HG03025 (cell line): ENCODE data around the gene PDGFB.

ENCODE experiments used
- ATAC-seq: cut with Tn5 transposase; IDR thresholded peaks from one replicate; pipeline ENCODE4 v1.9.1; 2021; ENCODE audit warnings: mild to moderate bottlenecking, moderate library complexity; ENCODE audit not compliant: unreplicated experiment, low FRiP score

The PDGFB gene

GRCh38 chr22:39278040-39278439, 33.3 kb upstream of the PDGFB start:
- ATAC-seq = no peak

DNA sequence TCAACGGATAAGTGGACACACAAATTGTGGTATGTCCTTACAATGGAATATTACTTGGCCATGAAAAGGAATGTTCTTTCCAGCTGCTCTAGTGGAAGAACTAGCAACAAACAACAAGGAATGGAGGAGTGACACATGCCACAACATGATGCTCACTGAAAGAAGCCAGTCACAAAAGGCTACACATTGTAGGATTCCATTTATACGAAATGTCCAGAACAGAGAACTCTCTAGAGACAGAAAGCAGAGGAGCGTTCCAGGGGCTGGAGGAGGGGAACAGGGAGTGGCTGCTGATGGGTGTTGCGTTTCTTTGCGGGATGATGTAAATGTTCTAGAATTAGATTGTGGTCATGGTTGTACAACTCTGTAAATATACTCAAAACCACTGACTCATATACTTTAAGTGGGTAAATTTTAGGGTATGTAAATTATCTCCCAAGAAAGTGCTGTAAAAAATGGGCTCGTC, 32.4 kb upstream of the PDGFB start:
- no peak for ATAC-seq

DNA sequence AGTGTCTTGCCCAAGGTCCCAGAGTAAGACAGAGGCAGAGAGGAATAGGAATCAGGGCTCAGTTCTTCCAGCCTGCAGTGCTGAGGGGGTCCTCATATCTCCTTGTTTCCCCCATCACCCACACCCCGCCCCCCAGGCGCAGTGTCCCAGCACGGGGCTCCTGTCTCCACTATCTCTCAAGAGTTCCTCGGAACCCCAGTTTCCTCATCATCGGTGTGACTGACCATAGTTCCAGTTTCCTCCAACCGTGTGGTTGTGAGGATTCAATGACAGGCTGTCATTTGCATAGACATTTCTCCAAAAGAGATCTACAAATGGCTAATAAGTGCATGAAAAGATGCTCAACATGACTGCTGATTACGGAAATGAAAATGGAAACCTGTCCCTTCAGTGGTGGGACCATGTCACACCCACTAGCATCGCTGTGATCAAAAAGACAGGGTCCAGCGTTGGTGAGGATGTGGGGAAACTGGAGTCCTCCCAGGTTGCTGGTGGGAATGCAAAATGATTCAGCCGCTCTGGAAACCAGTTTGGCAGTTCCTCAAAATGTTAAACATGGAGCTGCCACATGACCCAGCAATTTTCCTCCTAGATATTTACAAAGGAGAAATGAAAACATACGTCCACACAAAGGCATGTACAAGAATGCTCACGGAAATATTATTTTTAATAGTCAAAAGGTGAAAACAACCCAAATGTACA, 31.8 kb upstream of the PDGFB start:
- ATAC-seq = no peak

GRCh38 chr22:39275814-39276439, 31.1 kb upstream of the PDGFB start:
- no peak for ATAC-seq

- no peak for ATAC-seq
Observed at GRCh38 chr22:39273950-39274887, 29.4 kb upstream of the PDGFB start.

GRCh38 chr22:39270792-39271191, 26.0 kb upstream of the PDGFB start:
- ATAC-seq = no peak

GRCh38 chr22:39270280-39270679, 25.5 kb upstream of the PDGFB start:
- ATAC-seq = no peak

DNA sequence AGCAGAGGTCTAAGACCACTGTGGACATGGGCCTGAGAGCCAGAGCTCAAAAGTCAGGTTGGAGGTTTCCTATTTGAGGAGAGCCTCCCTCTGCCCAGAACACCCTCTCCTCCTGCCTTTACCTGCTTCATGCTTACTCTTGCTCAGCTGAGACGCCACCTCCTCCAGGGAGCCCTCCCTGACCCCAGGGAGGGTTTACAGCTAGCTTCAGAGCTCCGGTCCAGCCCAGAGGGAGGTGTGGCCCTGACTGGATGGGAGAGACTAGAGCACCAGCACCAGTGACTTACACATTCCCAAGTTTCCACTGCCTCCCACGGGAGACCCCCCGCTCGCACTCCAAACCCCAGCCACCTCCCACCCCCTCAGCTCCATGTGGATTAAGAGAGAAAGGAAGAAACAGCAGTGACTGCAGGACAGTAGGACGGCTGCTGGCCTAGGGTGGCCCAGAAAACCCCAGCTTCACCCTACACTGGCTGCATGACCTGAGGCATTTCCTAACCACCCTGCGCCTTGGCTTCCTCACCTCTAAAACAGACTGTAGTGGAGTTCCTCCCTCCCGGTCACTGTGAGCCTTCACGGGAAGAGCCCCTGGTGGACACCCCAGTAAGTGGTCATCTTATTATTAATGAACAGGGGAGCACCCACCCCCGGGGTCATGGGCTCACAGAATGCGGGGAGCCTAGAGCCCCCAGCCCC, 24.5 kb upstream of the PDGFB start:
- no peak for ATAC-seq

GRCh38 chr22:39268645-39269044, 23.9 kb upstream of the PDGFB start:
- no peak for ATAC-seq

DNA sequence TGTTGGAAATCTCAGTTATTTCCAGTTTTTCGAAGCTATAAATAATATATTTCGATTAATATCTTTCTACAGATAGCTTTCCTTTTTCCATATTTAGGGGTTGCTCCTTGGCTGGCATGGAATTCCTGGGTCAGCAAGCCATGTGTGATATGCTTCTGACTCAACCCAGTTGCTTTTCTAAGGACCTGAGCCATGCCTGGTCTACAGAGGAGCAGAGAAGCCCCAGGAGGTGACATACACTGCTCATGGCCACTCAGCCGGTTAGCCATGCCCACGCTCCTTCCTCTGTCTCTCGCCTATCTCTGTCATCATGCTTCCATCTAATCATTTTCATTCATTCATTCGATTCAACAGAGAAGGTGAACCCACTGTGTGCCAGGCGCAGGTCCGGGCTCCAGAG, 23.2 kb upstream of the PDGFB start:
- no peak for ATAC-seq

DNA sequence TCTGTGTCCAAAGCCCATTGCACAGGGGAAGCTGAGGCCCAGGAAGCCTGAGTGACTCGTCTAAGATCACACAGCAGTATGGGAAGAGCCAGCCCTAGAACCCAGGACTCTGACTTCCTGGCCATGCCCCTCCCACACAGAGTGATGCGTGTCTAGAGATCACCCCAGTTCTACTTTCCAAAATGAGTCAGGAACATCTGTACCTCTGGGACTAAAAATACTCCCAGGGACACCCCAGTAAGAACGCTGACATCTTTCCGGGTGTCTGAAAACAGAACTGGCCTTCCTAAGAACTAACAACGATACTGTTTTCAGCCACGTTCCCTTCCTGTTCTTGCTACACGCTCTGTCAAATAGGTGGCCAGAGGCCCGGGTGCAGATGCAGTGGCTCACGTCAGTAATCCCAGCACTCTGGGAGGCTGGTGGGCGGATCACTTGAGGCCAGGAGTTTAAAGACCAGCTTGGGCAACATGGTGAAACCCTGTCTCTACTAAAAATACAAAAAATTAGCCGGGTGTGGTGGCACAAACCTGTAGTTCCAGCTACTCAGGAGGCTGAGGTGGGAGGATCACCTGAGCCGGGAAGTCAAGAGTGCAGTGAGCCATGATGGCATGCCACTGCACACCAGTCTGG, 21.7 kb upstream of the PDGFB start:
- ATAC-seq = peak; percentile 45

- ATAC-seq = no peak
Observed at GRCh38 chr22:39265143-39265886, 20.5 kb upstream of the PDGFB start.

DNA sequence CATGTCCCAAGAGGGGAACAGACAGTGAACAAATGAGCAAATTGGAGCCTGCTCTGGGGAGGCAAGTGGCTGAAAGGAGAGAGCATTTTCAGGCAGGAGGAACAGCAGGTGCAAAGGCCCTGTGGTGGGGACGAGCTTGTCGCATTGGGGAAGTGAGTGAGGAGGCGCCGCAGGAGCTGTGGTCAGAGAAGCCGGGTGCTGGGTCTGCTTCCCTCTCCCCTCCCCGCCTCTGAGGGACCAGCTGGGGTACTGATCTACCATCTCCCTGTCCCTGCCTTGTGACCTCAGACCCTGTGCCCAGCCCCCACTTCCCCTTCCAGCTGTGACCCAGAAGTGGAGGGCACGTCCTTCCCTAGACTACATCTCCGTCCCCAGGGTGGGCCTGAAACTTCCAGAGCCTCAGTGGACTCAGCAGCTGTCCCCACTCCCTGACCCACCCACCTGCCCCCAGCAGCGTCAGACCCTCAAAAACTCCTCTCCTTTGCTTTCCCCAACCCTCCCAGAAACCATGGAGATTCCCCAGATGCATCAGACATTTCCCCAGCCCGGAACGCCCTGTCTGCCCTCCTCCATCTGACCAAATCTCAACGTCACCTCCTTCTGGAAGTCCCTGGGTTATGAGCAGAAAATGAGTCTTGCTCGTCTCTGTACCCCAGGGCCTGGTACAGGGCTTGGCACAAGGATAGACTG, 19.7 kb upstream of the PDGFB start:
- ATAC-seq = no peak

- no peak for ATAC-seq
Observed at GRCh38 chr22:39263626-39264348, 19.0 kb upstream of the PDGFB start.

GRCh38 chr22:39259666-39260065, 14.9 kb upstream of the PDGFB start:
- no peak for ATAC-seq

- no peak for ATAC-seq
Observed at GRCh38 chr22:39257901-39258475, 13.2 kb upstream of the PDGFB start.

DNA sequence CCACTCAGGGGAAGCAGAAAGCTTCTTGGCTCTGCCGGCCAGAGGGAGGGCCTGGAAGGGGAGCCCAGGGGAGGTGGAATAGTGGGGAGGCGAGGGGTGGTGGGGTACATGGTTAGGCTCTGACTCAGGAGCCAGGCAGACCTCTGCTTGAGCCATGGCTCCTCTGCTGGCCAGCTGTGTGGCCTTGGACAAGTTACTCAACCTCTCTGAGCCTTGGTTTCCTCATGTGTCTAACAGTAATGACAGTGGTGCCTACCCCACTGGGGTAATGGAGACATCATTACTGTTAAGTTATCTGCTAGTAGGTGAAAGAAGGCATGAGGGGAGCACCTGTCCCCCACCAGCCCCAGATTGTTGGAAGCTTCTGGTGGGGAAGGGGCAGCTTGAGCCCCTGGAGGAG, 12.2 kb upstream of the PDGFB start:
- ATAC-seq = no peak

- ATAC-seq = no peak
Observed at GRCh38 chr22:39256186-39256552, 11.4 kb upstream of the PDGFB start.
